Measurements from ENCODE around the gene CCDC142. TPM values are rescaled to one million over a fixed set of nuclear protein-coding genes. Genes with fewer than 3 reads are reported as not detected.

The CCDC142 gene
- total RNA-seq, 2 experiments from 2014 or later = 36.8 to 37.1 TPM

DNA sequence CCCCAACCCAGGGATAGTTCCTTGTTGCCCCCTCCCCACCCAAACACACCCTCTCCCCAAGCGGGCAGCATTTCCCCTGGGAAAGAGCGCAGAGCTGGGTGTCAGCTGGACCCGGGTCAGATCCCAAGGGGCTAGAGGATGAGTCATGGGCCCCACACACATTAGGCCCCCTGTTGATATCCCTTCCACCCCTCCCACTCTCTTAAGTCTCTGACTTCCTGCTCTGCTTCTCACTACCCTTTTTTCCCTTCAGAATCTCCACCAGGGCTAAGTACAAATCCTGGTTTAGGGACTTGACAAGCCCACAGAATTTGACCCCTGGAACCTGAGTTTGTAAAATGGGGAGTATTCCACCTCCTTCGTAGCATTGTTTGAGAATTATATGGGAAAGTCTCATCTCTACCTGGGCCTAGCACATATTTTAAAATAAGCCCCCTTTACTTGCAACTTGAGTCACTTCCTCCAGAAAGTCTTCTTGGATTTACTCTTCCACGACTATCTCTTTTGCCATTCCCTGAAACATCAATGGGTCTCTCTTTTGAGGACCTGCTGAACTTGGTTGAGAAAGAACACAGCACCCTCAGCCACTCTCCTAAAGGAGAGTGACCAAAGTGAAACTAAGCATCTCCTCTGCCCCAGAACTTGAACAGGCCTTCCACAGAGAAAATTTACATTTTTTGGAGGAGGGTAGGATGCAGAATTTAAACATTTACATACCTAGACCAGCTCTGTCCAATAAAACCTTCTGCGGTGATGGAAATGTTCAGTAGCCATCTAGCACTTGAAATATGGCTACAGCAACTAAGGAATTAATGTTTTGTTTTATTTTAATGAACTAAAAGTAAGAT lies 45.7 kb downstream of the CCDC142 start:
- no peak overlapping the region for H3K4me3 Mint-ChIP-seq
- H3K4me1 Mint-ChIP-seq = peaks cover 4% of the 10 kb centered on the region
- no peaks in the 10 kb centered on the region for H3K9me3 Mint-ChIP-seq
- H3K36me3 Mint-ChIP-seq = no peaks in the 10 kb centered on the region
- no peak overlapping the region for H3K27ac Mint-ChIP-seq
- DNase-seq (no peak), ATAC-seq (ENCODE audit: low read depth) (no peak)
- H3K27me3 Mint-ChIP-seq = peaks cover 29% of the 10 kb centered on the region
- POLR2A ChIA-PET = no interaction called here

- Mint-ChIP-seq H3K36me3 (no peaks in the 10 kb centered on the region), H3K4me3 (no peak overlapping the region), H3K9me3 (no peaks in the 10 kb centered on the region), H3K27me3 (peaks cover 26% of the 10 kb centered on the region), H3K4me1 (peaks cover 4% of the 10 kb centered on the region), H3K27ac (no peak overlapping the region)
- ATAC-seq (ENCODE audit: low read depth) (no peak), DNase-seq (no peak)
- POLR2A ChIA-PET = no interaction called here
These were observed 46.5 kb downstream of the CCDC142 start for GRCh38 chr2:74436111-74436805.

DNA sequence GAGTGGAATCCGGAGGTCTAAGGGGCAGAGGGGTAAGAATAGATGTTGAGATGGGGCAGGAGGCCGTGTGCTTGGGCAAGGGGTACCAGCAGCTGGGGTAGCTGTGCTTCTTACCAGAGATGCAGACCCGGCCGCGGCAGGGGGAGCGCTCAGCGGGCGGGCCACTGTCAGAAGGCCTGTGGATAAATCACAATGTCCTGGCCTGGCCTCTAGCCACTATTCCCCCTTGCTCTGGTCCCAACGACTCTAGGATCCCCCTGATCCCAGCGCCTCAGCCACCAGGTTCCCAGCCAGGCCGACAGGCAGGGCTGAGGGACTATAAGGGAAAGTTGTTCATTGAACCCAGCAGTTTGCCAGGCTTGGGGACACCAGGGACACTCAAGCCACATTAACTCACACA lies 52.3 kb downstream of the CCDC142 start:
- no peak for ATAC-seq (ENCODE audit: low read depth)
- POLR2A ChIA-PET = interaction anchor here (0.8 to 1.2 kb wide), 2 partner anchors 10 to 14 kb away, joined by 3 read pairs; partner anchors contain the start of gene C2orf81
- Mint-ChIP-seq H3K4me3 (no peak overlapping the region), H3K4me1 (no peaks in the 10 kb centered on the region), H3K27ac (no peak overlapping the region), H3K9me3 (no peaks in the 10 kb centered on the region), H3K27me3 (no peaks in the 10 kb centered on the region), H3K36me3 (peaks cover 3% of the 10 kb centered on the region)
- no peak for DNase-seq

DNA sequence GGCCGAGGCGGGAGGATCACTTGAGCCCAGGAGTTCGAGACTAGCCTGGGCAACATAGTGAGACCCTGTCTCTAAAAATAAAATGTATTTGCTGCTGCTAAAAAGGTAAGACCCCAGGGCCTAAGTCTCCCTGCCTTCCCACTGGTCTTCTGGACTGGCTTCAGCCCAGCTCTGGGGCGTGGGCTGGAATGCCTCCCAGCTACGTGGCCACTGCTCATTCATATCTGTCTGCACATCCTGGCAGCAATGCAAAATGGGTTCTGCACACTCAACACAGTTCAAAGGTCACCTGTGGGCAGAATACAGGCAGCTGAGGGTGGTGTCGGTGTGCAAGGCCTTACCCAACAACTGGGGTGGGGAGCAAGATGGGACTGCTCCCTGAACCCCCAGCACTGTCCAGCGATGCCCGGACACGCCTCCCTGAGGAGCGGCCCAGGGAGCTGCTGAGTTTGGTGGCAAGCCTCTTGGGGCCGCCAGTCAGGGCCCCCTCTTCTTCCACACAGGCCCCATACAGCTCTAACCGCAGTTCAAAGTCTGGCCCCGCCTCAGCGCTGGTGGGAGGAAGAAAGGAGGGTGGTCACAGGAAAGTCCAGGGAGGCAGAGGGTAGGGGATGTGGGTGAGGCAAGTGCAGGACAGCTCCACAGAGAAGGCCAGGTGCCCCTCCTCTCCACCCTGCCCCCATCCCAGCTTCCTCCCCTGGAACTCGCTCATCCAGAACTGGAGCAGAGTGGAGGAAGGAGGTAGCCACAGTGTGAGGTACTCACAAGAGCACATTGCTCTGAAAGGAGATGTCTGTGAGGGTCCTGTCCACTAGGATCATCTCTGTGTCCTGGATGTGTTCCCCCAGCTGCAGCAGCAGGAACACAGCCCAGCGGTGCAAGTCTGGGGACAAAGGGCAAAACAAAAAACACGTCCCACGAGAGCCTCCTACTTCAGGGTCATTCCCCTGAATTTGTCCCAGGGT lies 53.0 kb downstream of the CCDC142 start:
- Mint-ChIP-seq H3K27me3 (no peaks in the 10 kb centered on the region), H3K36me3 (peaks cover 8% of the 10 kb centered on the region), H3K9me3 (no peaks in the 10 kb centered on the region), H3K4me3 (no peak overlapping the region), H3K27ac (no peak overlapping the region), H3K4me1 (no peaks in the 10 kb centered on the region)
- DNase-seq = no peak
- ATAC-seq (ENCODE audit: low read depth) = no peak
- POLR2A ChIA-PET = no interaction called here

- Mint-ChIP-seq H3K36me3 (peaks cover 10% of the 10 kb centered on the region), H3K4me1 (peaks cover 2% of the 10 kb centered on the region), H3K27ac (no peak overlapping the region), H3K27me3 (no peaks in the 10 kb centered on the region), H3K9me3 (no peaks in the 10 kb centered on the region), H3K4me3 (no peak overlapping the region)
- ATAC-seq (ENCODE audit: low read depth) = no peak
- POLR2A ChIA-PET = no interaction called here
- DNase-seq = no peak
These were observed 54.1 kb downstream of the CCDC142 start for GRCh38 chr2:74428675-74429074.

- peaks cover 14% of the 10 kb centered on the region for H3K36me3 Mint-ChIP-seq
- no peak for ATAC-seq (ENCODE audit: low read depth)
- no peaks in the 10 kb centered on the region for H3K27me3 Mint-ChIP-seq
- no peak overlapping the region for H3K4me3 Mint-ChIP-seq
- peaks cover 13% of the 10 kb centered on the region for H3K4me1 Mint-ChIP-seq
- POLR2A ChIA-PET = interaction anchor here (0.5 kb wide), 1 partner anchor 439 kb away, joined by 5 read pairs; no protein-coding TSS in a partner anchor
- DNase-seq = no peak
- no peaks in the 10 kb centered on the region for H3K9me3 Mint-ChIP-seq
- H3K27ac Mint-ChIP-seq = no peak overlapping the region
These were observed 55.2 kb downstream of the CCDC142 start for GRCh38 chr2:74427551-74427950.

GRCh38 chr2:74426181-74426758 lies 56.5 kb downstream of the CCDC142 start:
- Mint-ChIP-seq H3K4me1 (peaks cover 13% of the 10 kb centered on the region), H3K9me3 (no peaks in the 10 kb centered on the region), H3K27me3 (no peaks in the 10 kb centered on the region), H3K27ac (no peak overlapping the region), H3K4me3 (no peak overlapping the region), H3K36me3 (peaks cover 14% of the 10 kb centered on the region)
- DNase-seq = no peak
- no peak for ATAC-seq (ENCODE audit: low read depth)
- POLR2A ChIA-PET = no interaction called here

- peaks cover 14% of the 10 kb centered on the region for H3K4me1 Mint-ChIP-seq
- no peak for ATAC-seq (ENCODE audit: low read depth)
- no peak overlapping the region for H3K4me3 Mint-ChIP-seq
- H3K36me3 Mint-ChIP-seq = peaks cover 14% of the 10 kb centered on the region
- H3K27me3 Mint-ChIP-seq = no peaks in the 10 kb centered on the region
- no peaks in the 10 kb centered on the region for H3K9me3 Mint-ChIP-seq
- no peak for DNase-seq
- POLR2A ChIA-PET = interaction anchor here (0.5 to 1.7 kb wide), 2 partner anchors 29 to 88 kb away, joined by 3 to 5 read pairs; partner anchors contain the start of gene INO80B
- H3K27ac Mint-ChIP-seq = no peak overlapping the region
These were observed 57.3 kb downstream of the CCDC142 start for GRCh38 chr2:74425523-74425922.

GRCh38 chr2:74424995-74425406 lies 57.8 kb downstream of the CCDC142 start:
- no peaks in the 10 kb centered on the region for H3K27me3 Mint-ChIP-seq
- POLR2A ChIA-PET = interaction anchor here (0.5 to 1.7 kb wide), 2 partner anchors 30 to 88 kb away, joined by 3 to 5 read pairs; partner anchors contain the start of gene INO80B
- no peak overlapping the region for H3K27ac Mint-ChIP-seq
- no peaks in the 10 kb centered on the region for H3K9me3 Mint-ChIP-seq
- H3K4me1 Mint-ChIP-seq = peaks cover 19% of the 10 kb centered on the region
- DNase-seq = no peak
- ATAC-seq (ENCODE audit: low read depth) = no peak
- peaks cover 14% of the 10 kb centered on the region for H3K36me3 Mint-ChIP-seq
- no peak overlapping the region for H3K4me3 Mint-ChIP-seq

- Mint-ChIP-seq H3K4me3 (no peak overlapping the region), H3K9me3 (no peaks in the 10 kb centered on the region), H3K36me3 (peaks cover 14% of the 10 kb centered on the region), H3K27me3 (no peaks in the 10 kb centered on the region), H3K4me1 (peaks cover 19% of the 10 kb centered on the region), H3K27ac (no peak overlapping the region)
- DNase-seq (no peak), ATAC-seq (ENCODE audit: low read depth) (no peak)
- POLR2A ChIA-PET = interaction anchor here (1.7 kb wide), 1 partner anchor 31 kb away, joined by 5 read pairs; the partner anchor contains the start of gene INO80B
These were observed 58.4 kb downstream of the CCDC142 start for GRCh38 chr2:74424139-74424992.

Measured in activated naive CD8-positive, alpha-beta T cell treated with anti-CD3 and anti-CD28 coated beads, Interleukin-2, amount 10 ng/mL, durations not matched to agents 7 days and 5 days (primary cell).